GM12878 (cell line): ENCODE results near the gene CCDC47. TPM values are rescaled to one million over a fixed set of nuclear protein-coding genes. Genes with fewer than 3 reads are reported as not detected.
A peak's percentile ranks its signal among the peaks of the same experiment; 100 is the strongest.

ENCODE experiments used
- BACH1 ChIP-seq: fragments of 450-650 bp; IDR thresholded peaks from 2 replicates; pipeline ENCODE4 v1.6.1; 2017; ENCODE audit warnings: mild to moderate bottlenecking, borderline replicate concordance
- BCL11A ChIP-seq: IDR thresholded peaks from 2 replicates; pipeline ENCODE4 v1.6.1; 2011; ENCODE audit warnings: low read depth, low read length
- BRCA1 ChIP-seq: IDR thresholded peaks from 2 replicates; pipeline ENCODE4 v1.6.1; 2011; ENCODE audit warnings: low read depth, low read length, improper control_type of control experiment
- CREB1 ChIP-seq: IDR thresholded peaks from 2 replicates; pipeline ENCODE4 v1.6.1; 2012; ENCODE audit warnings: low read depth, mild to moderate bottlenecking, inconsistent platforms
- DPF2 ChIP-seq: fragments of 450-650 bp; IDR thresholded peaks from 2 replicates; pipeline ENCODE4 v1.6.1; 2017; ENCODE audit warnings: mild to moderate bottlenecking
- IRF4 ChIP-seq: IDR thresholded peaks from 2 replicates; pipeline ENCODE4 v1.6.1; 2011; ENCODE audit warnings: low read depth, low read length
- NR2F1 ChIP-seq: fragments of 450-650 bp; conservative IDR thresholded peaks from 2 replicates; pipeline ENCODE4 v1.6.1; 2017; ENCODE audit warnings: mild to moderate bottlenecking
- NRF1 ChIP-seq: conservative IDR thresholded peaks from 2 replicates; pipeline ENCODE4 v1.6.1; 2011; ENCODE audit warnings: mild to moderate bottlenecking, low read depth, low read length, improper control_type of control experiment
- RCOR1 ChIP-seq: conservative IDR thresholded peaks from 2 replicates; pipeline ENCODE4 v1.6.1; 2012; ENCODE audit warnings: low read depth, low read length, improper control_type of control experiment
- SMC3 ChIP-seq: IDR thresholded peaks from 2 replicates; pipeline ENCODE4 v1.6.1; 2011; ENCODE audit warnings: low read length, improper control_type of control experiment, borderline replicate concordance
- SREBF1 ChIP-seq: IDR thresholded peaks from 2 replicates; pipeline ENCODE4 v1.6.1; 2012; ENCODE audit warnings: mild to moderate bottlenecking, low read length
- SREBF2 ChIP-seq: IDR thresholded peaks from 2 replicates; pipeline ENCODE4 v1.6.1; 2012; ENCODE audit warnings: mild to moderate bottlenecking, low read length
- STAT3 ChIP-seq: IDR thresholded peaks from 2 replicates; pipeline ENCODE4 v1.6.1; 2011; ENCODE audit warnings: low read depth, low read length, improper control_type of control experiment
- SUZ12 ChIP-seq: fragments of 200-600 bp; sonication (generic); IDR thresholded peaks from one replicate; pipeline ENCODE4 v1.6.1; 2018; ENCODE audit warnings: antibody characterized with exemption, mild to moderate bottlenecking; ENCODE audit not compliant: unreplicated experiment
- TARDBP ChIP-seq: IDR thresholded peaks from 2 replicates; pipeline ENCODE4 v1.6.1; 2016; ENCODE audit warnings: borderline replicate concordance
- YY1 ChIP-seq: IDR thresholded peaks from 2 replicates; pipeline ENCODE4 v1.6.1; 2011; ENCODE audit warnings: low read depth, mild to moderate bottlenecking, low read length
- polyA plus RNA-seq, 11 experiments: library from polyadenylated mRNA; depleted of rRNA in 4 of 11; unstranded in 6 of 11; stranded (reverse) in 5 of 11; fragments of >200 nt; fragmentation: Nextera tagmentation in 4 of 11; fragmentation: Illumina TruSeq in 1 of 11; extraction: Ambion mirVana in 4 of 11; extraction: Trizol in 1 of 11; gene quantifications; 1 replicate in 1 of 11; 2 replicates in 10 of 11; pipeline versions ENCODE4 v1.2.1 to v1.2.3, GENCODE V29; 2011 to 2016; ENCODE audit warnings: inconsistent platforms in 2 of 11, missing spikeins in 2 of 11, low read depth in 1 of 11
- total RNA-seq, 4 experiments: library from RNA; depleted of rRNA in 3 of 4; stranded (reverse); fragments of >200 nt in 3 of 4; fragmentation: Illumina TruSeq in 1 of 4; extraction: Trizol in 1 of 4; gene quantifications; 2 replicates each; pipeline versions ENCODE4 v1.2.1 to v1.2.3, GENCODE V29; 2013 to 2021
- TF ChIP-seq, protein P1 (sequence below): IDR thresholded peaks from 2 replicates; pipeline ENCODE4 v1.6.1; 2011; ENCODE audit warnings: borderline replicate concordance, low read depth, mild to moderate bottlenecking, moderate library complexity, mixed read lengths, low read length; ENCODE audit not compliant: insufficient read depth; ENCODE audit errors: extremely low read length
- TF ChIP-seq, protein P2 (sequence below): fragments of 450-650 bp; formaldehyde crosslinking; IDR thresholded peaks from 2 replicates; pipeline ENCODE4 v1.5.0; 2022; ENCODE audit warnings: mild to moderate bottlenecking, missing genetic modification characterization
- TF ChIP-seq, protein P3 (sequence below): fragments of 450-650 bp; IDR thresholded peaks from 2 replicates; pipeline ENCODE4 v1.6.1; 2016; ENCODE audit warnings: mild to moderate bottlenecking
- TF ChIP-seq, protein P4 (sequence below): IDR thresholded peaks from 2 replicates; pipeline ENCODE4 v1.6.1; 2011; ENCODE audit warnings: low read depth, mild to moderate bottlenecking, low read length, moderate library complexity, borderline replicate concordance; ENCODE audit errors: extremely low read depth
- TF ChIP-seq, protein P5 (sequence below): fragments of 450-650 bp; IDR thresholded peaks from 2 replicates; pipeline ENCODE4 v1.6.1; 2018; ENCODE audit warnings: mild to moderate bottlenecking, low read depth, moderate library complexity; ENCODE audit not compliant: partially characterized antibody

Gene CCDC47
- total and polyA plus RNA-seq, 10 of the 15 experiments (the other 5 are each of a cell fraction or from before 2014, with no cell fraction given): 13.6 to 81.4 (median 58.9) TPM

DNA sequence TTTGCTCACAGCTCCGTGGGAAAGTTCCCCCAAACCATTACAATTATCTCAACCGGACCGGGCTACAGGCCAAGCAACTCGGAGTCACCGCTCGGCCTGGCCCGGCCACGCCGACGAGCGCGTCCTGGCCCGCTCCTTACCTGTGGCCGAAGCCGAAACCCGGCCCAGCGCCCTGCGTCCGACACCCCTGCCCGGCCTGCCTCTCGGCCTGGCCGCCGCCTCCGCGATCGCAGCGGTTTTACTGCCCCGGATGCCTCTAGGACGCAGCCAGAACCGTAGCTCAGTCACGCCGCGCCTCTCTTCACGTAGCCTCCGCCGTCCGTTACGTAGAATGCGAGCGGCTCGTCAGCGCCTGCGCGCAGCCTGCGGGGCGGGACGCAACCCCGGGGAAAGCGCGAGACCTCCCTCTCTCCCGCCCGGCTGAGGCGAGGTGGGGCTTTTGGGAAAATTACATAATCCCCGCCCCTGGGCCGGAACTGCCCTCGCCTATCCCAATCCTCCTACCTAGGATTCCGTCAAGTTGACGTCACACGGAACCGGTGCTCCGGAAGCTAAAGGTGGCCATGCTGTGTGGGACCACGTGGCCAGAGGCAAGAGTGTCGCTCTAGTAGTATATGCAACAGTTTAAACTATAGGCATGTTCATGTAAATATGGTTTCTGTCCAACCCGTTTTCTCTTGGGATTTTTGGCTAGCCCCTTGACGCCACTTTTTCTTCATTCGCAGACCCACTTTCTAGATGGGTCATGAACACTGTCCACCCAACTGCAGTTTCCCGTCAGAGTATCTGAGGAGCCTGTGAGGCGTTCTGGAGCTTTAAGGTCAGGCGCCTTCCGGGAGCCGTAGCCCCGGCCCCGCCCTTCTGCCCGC, at the start of gene CCDC47 (continued):
- TF ChIP-seq, protein P1, sequence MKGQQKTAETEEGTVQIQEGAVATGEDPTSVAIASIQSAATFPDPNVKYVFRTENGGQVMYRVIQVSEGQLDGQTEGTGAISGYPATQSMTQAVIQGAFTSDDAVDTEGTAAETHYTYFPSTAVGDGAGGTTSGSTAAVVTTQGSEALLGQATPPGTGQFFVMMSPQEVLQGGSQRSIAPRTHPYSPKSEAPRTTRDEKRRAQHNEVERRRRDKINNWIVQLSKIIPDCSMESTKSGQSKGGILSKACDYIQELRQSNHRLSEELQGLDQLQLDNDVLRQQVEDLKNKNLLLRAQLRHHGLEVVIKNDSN: peak; percentile 87
- TF ChIP-seq, protein P2, sequence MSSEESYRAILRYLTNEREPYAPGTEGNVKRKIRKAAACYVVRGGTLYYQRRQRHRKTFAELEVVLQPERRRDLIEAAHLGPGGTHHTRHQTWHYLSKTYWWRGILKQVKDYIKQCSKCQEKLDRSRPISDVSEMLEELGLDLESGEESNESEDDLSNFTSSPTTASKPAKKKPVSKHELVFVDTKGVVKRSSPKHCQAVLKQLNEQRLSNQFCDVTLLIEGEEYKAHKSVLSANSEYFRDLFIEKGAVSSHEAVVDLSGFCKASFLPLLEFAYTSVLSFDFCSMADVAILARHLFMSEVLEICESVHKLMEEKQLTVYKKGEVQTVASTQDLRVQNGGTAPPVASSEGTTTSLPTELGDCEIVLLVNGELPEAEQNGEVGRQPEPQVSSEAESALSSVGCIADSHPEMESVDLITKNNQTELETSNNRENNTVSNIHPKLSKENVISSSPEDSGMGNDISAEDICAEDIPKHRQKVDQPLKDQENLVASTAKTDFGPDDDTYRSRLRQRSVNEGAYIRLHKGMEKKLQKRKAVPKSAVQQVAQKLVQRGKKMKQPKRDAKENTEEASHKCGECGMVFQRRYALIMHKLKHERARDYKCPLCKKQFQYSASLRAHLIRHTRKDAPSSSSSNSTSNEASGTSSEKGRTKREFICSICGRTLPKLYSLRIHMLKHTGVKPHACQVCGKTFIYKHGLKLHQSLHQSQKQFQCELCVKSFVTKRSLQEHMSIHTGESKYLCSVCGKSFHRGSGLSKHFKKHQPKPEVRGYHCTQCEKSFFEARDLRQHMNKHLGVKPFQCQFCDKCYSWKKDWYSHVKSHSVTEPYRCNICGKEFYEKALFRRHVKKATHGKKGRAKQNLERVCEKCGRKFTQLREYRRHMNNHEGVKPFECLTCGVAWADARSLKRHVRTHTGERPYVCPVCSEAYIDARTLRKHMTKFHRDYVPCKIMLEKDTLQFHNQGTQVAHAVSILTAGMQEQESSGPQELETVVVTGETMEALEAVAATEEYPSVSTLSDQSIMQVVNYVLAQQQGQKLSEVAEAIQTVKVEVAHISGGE: no peak
- peak; percentile 63; the same call in 1 of the 2 replicates for TF ChIP-seq BACH1
- no peak for TF ChIP-seq IRF4
- TF ChIP-seq, protein P3, sequence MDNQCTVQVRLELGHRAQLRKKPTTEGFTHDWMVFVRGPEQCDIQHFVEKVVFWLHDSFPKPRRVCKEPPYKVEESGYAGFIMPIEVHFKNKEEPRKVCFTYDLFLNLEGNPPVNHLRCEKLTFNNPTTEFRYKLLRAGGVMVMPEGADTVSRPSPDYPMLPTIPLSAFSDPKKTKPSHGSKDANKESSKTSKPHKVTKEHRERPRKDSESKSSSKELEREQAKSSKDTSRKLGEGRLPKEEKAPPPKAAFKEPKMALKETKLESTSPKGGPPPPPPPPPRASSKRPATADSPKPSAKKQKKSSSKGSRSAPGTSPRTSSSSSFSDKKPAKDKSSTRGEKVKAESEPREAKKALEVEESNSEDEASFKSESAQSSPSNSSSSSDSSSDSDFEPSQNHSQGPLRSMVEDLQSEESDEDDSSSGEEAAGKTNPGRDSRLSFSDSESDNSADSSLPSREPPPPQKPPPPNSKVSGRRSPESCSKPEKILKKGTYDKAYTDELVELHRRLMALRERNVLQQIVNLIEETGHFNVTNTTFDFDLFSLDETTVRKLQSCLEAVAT: peak; percentile 82
- peak; percentile 58 for TF ChIP-seq NR2F1
- TF ChIP-seq SUZ12: no peak
- peak; percentile 70 for TF ChIP-seq BRCA1
- TF ChIP-seq CREB1: peak; percentile 99
- TF ChIP-seq NRF1: peak; percentile 58
- TF ChIP-seq SREBF1: peak; percentile 74; the same call in 1 of the 2 replicates
- no peak for TF ChIP-seq SMC3
- TF ChIP-seq SREBF2: 0 out of 2 replicates have a peak, but pooled peaks have one; percentile 10
- peak; percentile 59 for TF ChIP-seq DPF2
- no peak for TF ChIP-seq STAT3
- TF ChIP-seq, protein P4, sequence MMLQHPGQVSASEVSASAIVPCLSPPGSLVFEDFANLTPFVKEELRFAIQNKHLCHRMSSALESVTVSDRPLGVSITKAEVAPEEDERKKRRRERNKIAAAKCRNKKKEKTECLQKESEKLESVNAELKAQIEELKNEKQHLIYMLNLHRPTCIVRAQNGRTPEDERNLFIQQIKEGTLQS: peak; percentile 55; the same call in 1 of the 2 replicates
- TF ChIP-seq BCL11A: no peak
- TF ChIP-seq YY1: peak; percentile 98
- TF ChIP-seq TARDBP: 0 out of 2 replicates have a peak, but pooled peaks have one; percentile 45
- TF ChIP-seq, protein P5, sequence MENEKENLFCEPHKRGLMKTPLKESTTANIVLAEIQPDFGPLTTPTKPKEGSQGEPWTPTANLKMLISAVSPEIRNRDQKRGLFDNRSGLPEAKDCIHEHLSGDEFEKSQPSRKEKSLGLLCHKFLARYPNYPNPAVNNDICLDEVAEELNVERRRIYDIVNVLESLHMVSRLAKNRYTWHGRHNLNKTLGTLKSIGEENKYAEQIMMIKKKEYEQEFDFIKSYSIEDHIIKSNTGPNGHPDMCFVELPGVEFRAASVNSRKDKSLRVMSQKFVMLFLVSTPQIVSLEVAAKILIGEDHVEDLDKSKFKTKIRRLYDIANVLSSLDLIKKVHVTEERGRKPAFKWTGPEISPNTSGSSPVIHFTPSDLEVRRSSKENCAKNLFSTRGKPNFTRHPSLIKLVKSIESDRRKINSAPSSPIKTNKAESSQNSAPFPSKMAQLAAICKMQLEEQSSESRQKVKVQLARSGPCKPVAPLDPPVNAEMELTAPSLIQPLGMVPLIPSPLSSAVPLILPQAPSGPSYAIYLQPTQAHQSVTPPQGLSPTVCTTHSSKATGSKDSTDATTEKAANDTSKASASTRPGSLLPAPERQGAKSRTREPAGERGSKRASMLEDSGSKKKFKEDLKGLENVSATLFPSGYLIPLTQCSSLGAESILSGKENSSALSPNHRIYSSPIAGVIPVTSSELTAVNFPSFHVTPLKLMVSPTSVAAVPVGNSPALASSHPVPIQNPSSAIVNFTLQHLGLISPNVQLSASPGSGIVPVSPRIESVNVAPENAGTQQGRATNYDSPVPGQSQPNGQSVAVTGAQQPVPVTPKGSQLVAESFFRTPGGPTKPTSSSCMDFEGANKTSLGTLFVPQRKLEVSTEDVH: peak; percentile 91
- peak; percentile 83; the same call in 1 of the 2 replicates for TF ChIP-seq RCOR1
